SK-N-SH treated with all-trans-retinoic acid at 6 μM for 48 hours (cell line): Measurements from ENCODE around the gene FGF19.

ENCODE experiments used
- ATAC-seq: fragments of 200-7000 bp; cut with Tn5 transposase; 3 replicates; pipeline ENCODE4 v1.9.1; 2020; ENCODE audit warnings: mild to moderate bottlenecking, moderate library complexity
- ARNTL ChIP-seq: fragments of 450-650 bp; formaldehyde crosslinking; IDR thresholded peaks from 2 replicates; pipeline ENCODE4 v1.5.0; 2020; ENCODE audit warnings: low read depth, mild to moderate bottlenecking, moderate library complexity, borderline replicate concordance
- BACH2 ChIP-seq: fragments of 250-450 bp; sonication (Bioruptor Pico); IDR thresholded peaks from 2 replicates; pipeline ENCODE4 v1.9.0; 2021; ENCODE audit warnings: mild to moderate bottlenecking, borderline replicate concordance
- CSDC2 ChIP-seq: fragments of 250-450 bp; sonication (Bioruptor Pico); IDR thresholded peaks from 2 replicates; pipeline ENCODE4 v1.5.0; 2020; ENCODE audit warnings: mild to moderate bottlenecking, moderate library complexity
- ESRRG ChIP-seq: fragments of 250-450 bp; sonication (Bioruptor Pico); IDR thresholded peaks from 2 replicates; pipeline ENCODE4 v1.6.1; 2021; ENCODE audit warnings: mild to moderate bottlenecking
- GLIS3 ChIP-seq: fragments of 250-450 bp; sonication (Bioruptor Pico); IDR thresholded peaks from 2 replicates; pipeline ENCODE4 v1.5.0; 2020; ENCODE audit warnings: mild to moderate bottlenecking, moderate library complexity
- ISL1 ChIP-seq: fragments of 250-450 bp; sonication (Bioruptor Pico); IDR thresholded peaks from 2 replicates; pipeline ENCODE4 v2.1.2; 2022; ENCODE audit warnings: mild to moderate bottlenecking, moderate library complexity
- OSR1 ChIP-seq: fragments of 250-450 bp; sonication (Bioruptor Pico); IDR thresholded peaks from 2 replicates; pipeline ENCODE4 v1.8.0; 2022; ENCODE audit warnings: moderate library complexity, mild to moderate bottlenecking, inconsistent platforms
- PPARA ChIP-seq: fragments of 250-450 bp; sonication (Bioruptor Pico); IDR thresholded peaks from 2 replicates; pipeline ENCODE4 v1.5.0; 2020; ENCODE audit warnings: mild to moderate bottlenecking, borderline replicate concordance
- RARB ChIP-seq: fragments of 250-450 bp; sonication (Bioruptor Pico); IDR thresholded peaks from 2 replicates; pipeline ENCODE4 v1.8.0; 2021; ENCODE audit warnings: mild to moderate bottlenecking, moderate library complexity
- SNAI2 ChIP-seq: fragments of 250-450 bp; sonication (Bioruptor Pico); IDR thresholded peaks from 2 replicates; pipeline ENCODE4 v1.5.0; 2020; ENCODE audit warnings: mild to moderate bottlenecking, moderate library complexity
- TOX ChIP-seq: fragments of 250-450 bp; sonication (Bioruptor Pico); IDR thresholded peaks from 2 replicates; pipeline ENCODE4 v1.8.0; 2021; ENCODE audit warnings: mild to moderate bottlenecking, moderate library complexity, borderline replicate concordance
- ZFP30 ChIP-seq: fragments of 450-650 bp; formaldehyde crosslinking; IDR thresholded peaks from 2 replicates; pipeline ENCODE4 v1.5.0; 2022; ENCODE audit warnings: mild to moderate bottlenecking, moderate library complexity
- ZNF70 ChIP-seq: fragments of 450-650 bp; formaldehyde crosslinking; IDR thresholded peaks from 2 replicates; pipeline ENCODE4 v1.5.0; 2020; ENCODE audit warnings: mild to moderate bottlenecking, moderate library complexity
- ZNF8 ChIP-seq: fragments of 450-650 bp; formaldehyde crosslinking; IDR thresholded peaks from 2 replicates; pipeline ENCODE4 v1.5.0; 2020; ENCODE audit warnings: mild to moderate bottlenecking, moderate library complexity
- TF ChIP-seq, protein P1 (sequence below): fragments of 250-450 bp; sonication (Bioruptor Pico); IDR thresholded peaks from 2 replicates; pipeline ENCODE4 v1.5.0; 2020; ENCODE audit warnings: mild to moderate bottlenecking, moderate library complexity
- TF ChIP-seq, protein P2 (sequence below): fragments of 250-450 bp; sonication (Bioruptor Pico); IDR thresholded peaks from 2 replicates; pipeline ENCODE4 v1.5.1; 2021; ENCODE audit warnings: mild to moderate bottlenecking, moderate library complexity
- TF ChIP-seq, protein P3 (sequence below): fragments of 250-450 bp; sonication (Bioruptor Pico); IDR thresholded peaks from 2 replicates; pipeline ENCODE4 v1.8.0; 2020; ENCODE audit warnings: mild to moderate bottlenecking, moderate library complexity, borderline replicate concordance
- TF ChIP-seq, protein P4 (sequence below): fragments of 250-450 bp; sonication (Bioruptor Pico); IDR thresholded peaks from 2 replicates; pipeline ENCODE4 v1.5.1; 2020; ENCODE audit warnings: low read depth, mild to moderate bottlenecking, moderate library complexity
- TF ChIP-seq, protein P5 (sequence below): fragments of 250-450 bp; sonication (Bioruptor Pico); IDR thresholded peaks from 2 replicates; pipeline ENCODE4 v1.8.0; 2021; ENCODE audit warnings: low read depth, mild to moderate bottlenecking, moderate library complexity, borderline replicate concordance

The FGF19 gene

DNA sequence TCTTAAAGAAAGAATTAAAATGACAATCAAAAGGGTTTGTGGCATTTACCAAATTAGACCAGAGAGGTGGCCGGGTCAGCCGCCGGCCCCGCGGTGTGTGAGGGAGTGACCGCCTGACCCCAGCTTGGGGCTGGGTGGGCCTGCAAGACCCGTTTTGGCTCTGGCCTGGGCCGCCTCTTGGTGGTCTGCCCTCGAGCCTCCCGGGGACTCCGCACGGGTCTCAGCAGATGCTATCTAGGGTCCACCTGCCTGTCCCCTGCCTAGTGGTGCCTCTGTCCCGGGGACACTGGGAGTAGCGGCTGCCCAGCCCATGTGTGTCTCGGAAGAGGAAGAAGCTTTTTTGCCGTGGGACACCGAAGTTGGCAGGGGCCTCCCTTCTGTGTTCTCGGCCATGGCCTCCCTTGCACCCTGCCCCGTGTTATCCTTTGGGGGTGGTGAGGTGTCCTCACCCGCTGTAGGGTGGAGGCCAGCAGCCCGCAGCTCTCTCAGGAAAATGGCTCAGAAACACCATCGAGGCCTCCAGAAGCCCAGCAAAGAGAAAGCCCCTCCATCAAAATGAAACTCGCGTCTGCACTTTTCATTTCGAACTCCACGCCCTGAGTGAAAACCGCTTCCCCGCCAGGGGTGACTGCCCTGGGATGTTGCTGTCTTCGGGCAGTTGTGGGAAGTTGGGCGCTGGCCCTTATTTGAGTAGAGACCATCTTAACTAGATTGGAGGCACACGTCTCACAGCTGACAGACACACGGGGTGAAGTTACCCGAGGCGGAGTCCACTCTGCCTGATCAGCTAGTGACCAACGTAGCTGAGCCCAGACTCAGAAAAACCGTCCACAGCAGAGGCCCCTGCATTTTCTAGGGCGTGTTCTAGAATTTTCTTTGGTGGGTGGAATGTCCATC, 54.9 kb downstream of the FGF19 start:
- TF ChIP-seq, protein P1, sequence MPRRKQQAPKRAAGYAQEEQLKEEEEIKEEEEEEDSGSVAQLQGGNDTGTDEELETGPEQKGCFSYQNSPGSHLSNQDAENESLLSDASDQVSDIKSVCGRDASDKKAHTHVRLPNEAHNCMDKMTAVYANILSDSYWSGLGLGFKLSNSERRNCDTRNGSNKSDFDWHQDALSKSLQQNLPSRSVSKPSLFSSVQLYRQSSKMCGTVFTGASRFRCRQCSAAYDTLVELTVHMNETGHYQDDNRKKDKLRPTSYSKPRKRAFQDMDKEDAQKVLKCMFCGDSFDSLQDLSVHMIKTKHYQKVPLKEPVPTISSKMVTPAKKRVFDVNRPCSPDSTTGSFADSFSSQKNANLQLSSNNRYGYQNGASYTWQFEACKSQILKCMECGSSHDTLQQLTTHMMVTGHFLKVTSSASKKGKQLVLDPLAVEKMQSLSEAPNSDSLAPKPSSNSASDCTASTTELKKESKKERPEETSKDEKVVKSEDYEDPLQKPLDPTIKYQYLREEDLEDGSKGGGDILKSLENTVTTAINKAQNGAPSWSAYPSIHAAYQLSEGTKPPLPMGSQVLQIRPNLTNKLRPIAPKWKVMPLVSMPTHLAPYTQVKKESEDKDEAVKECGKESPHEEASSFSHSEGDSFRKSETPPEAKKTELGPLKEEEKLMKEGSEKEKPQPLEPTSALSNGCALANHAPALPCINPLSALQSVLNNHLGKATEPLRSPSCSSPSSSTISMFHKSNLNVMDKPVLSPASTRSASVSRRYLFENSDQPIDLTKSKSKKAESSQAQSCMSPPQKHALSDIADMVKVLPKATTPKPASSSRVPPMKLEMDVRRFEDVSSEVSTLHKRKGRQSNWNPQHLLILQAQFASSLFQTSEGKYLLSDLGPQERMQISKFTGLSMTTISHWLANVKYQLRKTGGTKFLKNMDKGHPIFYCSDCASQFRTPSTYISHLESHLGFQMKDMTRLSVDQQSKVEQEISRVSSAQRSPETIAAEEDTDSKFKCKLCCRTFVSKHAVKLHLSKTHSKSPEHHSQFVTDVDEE = no peak
- no peak for TF ChIP-seq ZFP30
- no peak for TF ChIP-seq ARNTL (CRISPR knock-in tag)
- no peak for TF ChIP-seq GLIS3
- no peak for TF ChIP-seq SNAI2 (CRISPR knock-in tag)
- TF ChIP-seq, protein P2, sequence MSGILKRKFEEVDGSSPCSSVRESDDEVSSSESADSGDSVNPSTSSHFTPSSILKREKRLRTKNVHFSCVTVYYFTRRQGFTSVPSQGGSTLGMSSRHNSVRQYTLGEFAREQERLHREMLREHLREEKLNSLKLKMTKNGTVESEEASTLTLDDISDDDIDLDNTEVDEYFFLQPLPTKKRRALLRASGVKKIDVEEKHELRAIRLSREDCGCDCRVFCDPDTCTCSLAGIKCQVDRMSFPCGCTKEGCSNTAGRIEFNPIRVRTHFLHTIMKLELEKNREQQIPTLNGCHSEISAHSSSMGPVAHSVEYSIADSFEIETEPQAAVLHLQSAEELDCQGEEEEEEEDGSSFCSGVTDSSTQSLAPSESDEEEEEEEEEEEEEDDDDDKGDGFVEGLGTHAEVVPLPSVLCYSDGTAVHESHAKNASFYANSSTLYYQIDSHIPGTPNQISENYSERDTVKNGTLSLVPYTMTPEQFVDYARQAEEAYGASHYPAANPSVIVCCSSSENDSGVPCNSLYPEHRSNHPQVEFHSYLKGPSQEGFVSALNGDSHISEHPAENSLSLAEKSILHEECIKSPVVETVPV (CRISPR knock-in tag) = no peak
- no peak for TF ChIP-seq ESRRG (CRISPR knock-in tag)
- TF ChIP-seq RARB (CRISPR knock-in tag) = no peak
- no peak for TF ChIP-seq ISL1 (CRISPR knock-in tag)
- TF ChIP-seq, protein P3, sequence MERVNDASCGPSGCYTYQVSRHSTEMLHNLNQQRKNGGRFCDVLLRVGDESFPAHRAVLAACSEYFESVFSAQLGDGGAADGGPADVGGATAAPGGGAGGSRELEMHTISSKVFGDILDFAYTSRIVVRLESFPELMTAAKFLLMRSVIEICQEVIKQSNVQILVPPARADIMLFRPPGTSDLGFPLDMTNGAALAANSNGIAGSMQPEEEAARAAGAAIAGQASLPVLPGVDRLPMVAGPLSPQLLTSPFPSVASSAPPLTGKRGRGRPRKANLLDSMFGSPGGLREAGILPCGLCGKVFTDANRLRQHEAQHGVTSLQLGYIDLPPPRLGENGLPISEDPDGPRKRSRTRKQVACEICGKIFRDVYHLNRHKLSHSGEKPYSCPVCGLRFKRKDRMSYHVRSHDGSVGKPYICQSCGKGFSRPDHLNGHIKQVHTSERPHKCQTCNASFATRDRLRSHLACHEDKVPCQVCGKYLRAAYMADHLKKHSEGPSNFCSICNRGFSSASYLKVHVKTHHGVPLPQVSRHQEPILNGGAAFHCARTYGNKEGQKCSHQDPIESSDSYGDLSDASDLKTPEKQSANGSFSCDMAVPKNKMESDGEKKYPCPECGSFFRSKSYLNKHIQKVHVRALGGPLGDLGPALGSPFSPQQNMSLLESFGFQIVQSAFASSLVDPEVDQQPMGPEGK (CRISPR knock-in tag) = no peak
- no peak for TF ChIP-seq TOX
- no peak for TF ChIP-seq CSDC2 (CRISPR knock-in tag)
- TF ChIP-seq PPARA (CRISPR knock-in tag) = no peak
- TF ChIP-seq OSR1 (CRISPR knock-in tag) = no peak
- TF ChIP-seq, protein P4, sequence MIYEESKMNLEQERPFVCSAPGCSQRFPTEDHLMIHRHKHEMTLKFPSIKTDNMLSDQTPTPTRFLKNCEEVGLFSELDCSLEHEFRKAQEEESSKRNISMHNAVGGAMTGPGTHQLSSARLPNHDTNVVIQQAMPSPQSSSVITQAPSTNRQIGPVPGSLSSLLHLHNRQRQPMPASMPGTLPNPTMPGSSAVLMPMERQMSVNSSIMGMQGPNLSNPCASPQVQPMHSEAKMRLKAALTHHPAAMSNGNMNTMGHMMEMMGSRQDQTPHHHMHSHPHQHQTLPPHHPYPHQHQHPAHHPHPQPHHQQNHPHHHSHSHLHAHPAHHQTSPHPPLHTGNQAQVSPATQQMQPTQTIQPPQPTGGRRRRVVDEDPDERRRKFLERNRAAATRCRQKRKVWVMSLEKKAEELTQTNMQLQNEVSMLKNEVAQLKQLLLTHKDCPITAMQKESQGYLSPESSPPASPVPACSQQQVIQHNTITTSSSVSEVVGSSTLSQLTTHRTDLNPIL = no peak
- no peak for TF ChIP-seq ZNF70 (CRISPR knock-in tag)
- no peak for TF ChIP-seq BACH2
- TF ChIP-seq ZNF8 = no peak
- TF ChIP-seq, protein P5, sequence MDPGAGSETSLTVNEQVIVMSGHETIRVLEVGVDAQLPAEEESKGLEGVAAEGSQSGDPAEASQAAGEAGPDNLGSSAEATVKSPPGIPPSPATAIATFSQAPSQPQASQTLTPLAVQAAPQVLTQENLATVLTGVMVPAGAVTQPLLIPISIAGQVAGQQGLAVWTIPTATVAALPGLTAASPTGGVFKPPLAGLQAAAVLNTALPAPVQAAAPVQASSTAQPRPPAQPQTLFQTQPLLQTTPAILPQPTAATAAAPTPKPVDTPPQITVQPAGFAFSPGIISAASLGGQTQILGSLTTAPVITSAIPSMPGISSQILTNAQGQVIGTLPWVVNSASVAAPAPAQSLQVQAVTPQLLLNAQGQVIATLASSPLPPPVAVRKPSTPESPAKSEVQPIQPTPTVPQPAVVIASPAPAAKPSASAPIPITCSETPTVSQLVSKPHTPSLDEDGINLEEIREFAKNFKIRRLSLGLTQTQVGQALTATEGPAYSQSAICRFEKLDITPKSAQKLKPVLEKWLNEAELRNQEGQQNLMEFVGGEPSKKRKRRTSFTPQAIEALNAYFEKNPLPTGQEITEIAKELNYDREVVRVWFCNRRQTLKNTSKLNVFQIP (CRISPR knock-in tag) = no peak
- TF ChIP-seq, all 23 proteins: peak for 0
- no peak for ATAC-seq
